Body of pancreas (tissue), 4 donors: ENCODE measurements around the gene ARRB2. TPM values are rescaled to one million over a fixed set of nuclear protein-coding genes. Genes with fewer than 3 reads are reported as not detected.

Source experiments
- ATAC-seq: fragments of 150-250 bp; one replicate; pipeline ENCODE4 v1.9.1; 2016
- DNase-seq, 4 donors: peaks; one replicate each; pipeline ENCODE4 v3.0.0-alpha.2; 2019
- H3K27ac ChIP-seq, 4 donors: fragments of 200-600 bp; sonication (generic); 1 replicate in 3 of 4; 2 replicates in 1 of 4; pipeline versions ENCODE4 v1.5.1 to v1.6.1; 2016 to 2019; ENCODE audit warnings: mild to moderate bottlenecking in 1 of 4, mixed read lengths in 1 of 4, moderate library complexity in 1 of 4
- H3K27me3 ChIP-seq, 2 donors: fragments of 200-600 bp; sonication (generic); one replicate each; pipeline ENCODE4 v1.6.0; 2016; ENCODE audit warnings: mild to moderate bottlenecking in 1 of 2
- H3K36me3 ChIP-seq, 2 donors: fragments of 200-600 bp; sonication (generic); replicated peaks in 1 of 2; 2 replicates each; pipeline ENCODE4 v1.5.1; 2016; ENCODE audit warnings: low read depth in 2 of 2; ENCODE audit not compliant: insufficient read depth in 1 of 2
- H3K4me1 ChIP-seq: fragments of 200-600 bp; sonication (generic); one replicate; pipeline ENCODE4 v1.6.0; 2016
- H3K4me3 ChIP-seq, 2 donors: fragments of 200-600 bp; sonication (generic); 1 replicate in 1 of 2; 2 replicates in 1 of 2; pipeline ENCODE4 v1.5.1; 2016 to 2019
- H3K9me3 ChIP-seq, 3 donors: fragments of 200-600 bp; sonication (generic); 1 replicate in 2 of 3; 2 replicates in 1 of 3; pipeline ENCODE4 v1.5.1; 2016
- CTCF ChIP-seq, 7 experiments: fragments of 450-650 bp in 4 of 7; fragments of 200-600 bp in 3 of 7; sonication (generic) in 3 of 7; IDR thresholded peaks; one replicate each; pipeline ENCODE4 v1.5.1; 2016 to 2019; ENCODE audit warnings: antibody characterized with exemption in 7 of 7
- POLR2A ChIP-seq, 3 donors: fragments of 450-650 bp; IDR thresholded peaks; one replicate each; pipeline ENCODE4 v1.6.1; 2016; ENCODE audit warnings: antibody characterized with exemption in 3 of 3, mild to moderate bottlenecking in 2 of 3
- WGBS, 2 donors: methylation state at CpG; one replicate each; pipeline ENCODE4 v1.1.5; 2017; 5-methylcytosine and 5-hydroxymethylcytosine counted together
- intact Hi-C: fragments of 100-400 bp; cut with DNase I; formaldehyde crosslinking; loops from one replicate; pipeline ENCODE4 v1.15.1; 2023
- total RNA-seq, 2 donors: library from RNA; depleted of rRNA; stranded (reverse); fragments of >200 nt; gene quantifications; one replicate each; pipeline ENCODE4 v1.1.0, GENCODE V29; 2016

The ARRB2 gene
- total RNA-seq, 2 donors from 2014 or later = 12.5 to 13.2 TPM

GRCh38 chr17:4744999-4745969 is 34.9 kb downstream of the ARRB2 start:
- Histone ChIP-seq H3K27ac (no peak overlapping the region), H3K4me3 (no peak overlapping the region), H3K36me3 (no peaks in the 10 kb centered on the region), H3K27me3 (peaks cover 0 to 23% of the 10 kb centered on the region in 2 donors), H3K9me3 (no peaks in the 10 kb centered on the region), H3K4me1 (peaks cover 6% of the 10 kb centered on the region)
- intact Hi-C loops = no loop called here
- 13 to 22% methylated on average over 36 to 48 of the region's 51 CpGs for WGBS, 2 donors
- no peak for ATAC-seq
- TF ChIP-seq POLR2A (IDR thresholded peaks at IDR 0.05) (no peak), CTCF (IDR thresholded peaks at IDR 0.05) (no peak)
- no peak for DNase-seq

- WGBS, 2 donors = 49 to 59% methylated on average over 5 of the region's 5 CpGs
Observed at GRCh38 chr17:4747847-4748246, 37.4 kb downstream of the ARRB2 start.

GRCh38 chr17:4748686-4749085 is 38.3 kb downstream of the ARRB2 start:
- intact Hi-C loops = no loop called here
- H3K36me3 ChIP-seq = no peaks in the 10 kb centered on the region
- no peak for DNase-seq
- no peaks in the 10 kb centered on the region for H3K9me3 ChIP-seq
- H3K4me3 ChIP-seq = no peak overlapping the region
- no peak overlapping the region for H3K27ac ChIP-seq
- H3K27me3 ChIP-seq = peaks cover 0 to 23% of the 10 kb centered on the region in 2 donors
- WGBS, 2 donors = 30 to 47% methylated on average over 4 of the region's 4 CpGs
- peaks cover 6% of the 10 kb centered on the region for H3K4me1 ChIP-seq
- no peak for ATAC-seq
- TF ChIP-seq CTCF (IDR thresholded peaks at IDR 0.05) = no peak

More at GRCh38 chr17:4747847-4748246, 37.4 kb downstream of the ARRB2 start:
- DNase-seq (peak in 1 of 4 donors; percentile 57), ATAC-seq (no peak)
- Histone ChIP-seq H3K9me3 (no peaks in the 10 kb centered on the region), H3K4me1 (peaks cover 6% of the 10 kb centered on the region), H3K27me3 (peaks cover 0 to 23% of the 10 kb centered on the region in 2 donors), H3K27ac (peak overlapping the region in 1 of 4 donors; percentile 16), H3K36me3 (no peaks in the 10 kb centered on the region), H3K4me3 (no peak overlapping the region)
- intact Hi-C loops = no loop called here
- TF ChIP-seq CTCF (IDR thresholded peaks at IDR 0.05) (no peak), POLR2A (IDR thresholded peaks at IDR 0.05) (no peak)

GRCh38 chr17:4750606-4751005 is 40.2 kb downstream of the ARRB2 start:
- DNase-seq (no peak), ATAC-seq (no peak)
- Histone ChIP-seq H3K27me3 (peaks cover 0 to 10% of the 10 kb centered on the region in 2 donors), H3K9me3 (no peaks in the 10 kb centered on the region), H3K4me3 (no peak overlapping the region), H3K36me3 (no peaks in the 10 kb centered on the region), H3K4me1 (no peaks in the 10 kb centered on the region), H3K27ac (no peak overlapping the region)
- TF ChIP-seq POLR2A (IDR thresholded peaks at IDR 0.05) = no peak
- TF ChIP-seq CTCF (IDR thresholded peaks at IDR 0.05) = no peak
- 29% methylated on average over 3 of the region's 3 CpGs for WGBS, 2 donors
- intact Hi-C loops = no loop called here
